Left lung (tissue), 10 donors: Measurements from ENCODE around the gene TMEM120A. TPM values are rescaled to one million over a fixed set of nuclear protein-coding genes. Genes with fewer than 3 reads are reported as not detected.

Experiments
- ATAC-seq: fragments of 200-7000 bp; cut with Tn5 transposase; one replicate; pipeline ENCODE4 v1.9.1; 2020; ENCODE audit warnings: moderate library complexity
- DNase-seq, 4 donors: peaks; one replicate each; pipeline ENCODE4 v3.0.0-alpha.2; 2013 to 2020
- H3K27ac ChIP-seq, 2 donors: fragments of 200-600 bp; sonication (generic) in 1 of 2; one replicate each; pipeline versions ENCODE4 v1.5.0 to v1.8.0; 2020 to 2021
- H3K27me3 ChIP-seq, 2 donors: fragments of 200-600 bp; sonication (generic) in 1 of 2; one replicate each; pipeline versions ENCODE4 v1.5.0 to v1.8.0; 2020 to 2021
- H3K36me3 ChIP-seq, 2 donors: fragments of 200-600 bp; sonication (generic) in 1 of 2; one replicate each; pipeline versions ENCODE4 v1.5.0 to v1.8.0; 2020 to 2021
- H3K4me1 ChIP-seq, 2 donors: fragments of 200-600 bp; one replicate each; pipeline ENCODE4 v1.8.0; 2021
- H3K4me3 ChIP-seq, 2 donors: fragments of 200-600 bp; sonication (generic) in 1 of 2; one replicate each; pipeline versions ENCODE4 v1.5.0 to v1.8.0; 2020 to 2021; ENCODE audit warnings: mild to moderate bottlenecking in 1 of 2
- H3K9me3 ChIP-seq, 2 donors: fragments of 200-600 bp; sonication (generic) in 1 of 2; one replicate each; pipeline versions ENCODE4 v1.5.0 to v1.8.0; 2020 to 2021
- intact Hi-C, 2 donors: fragments of 100-400 bp; cut with DNase I; formaldehyde crosslinking; loops; one replicate each; pipeline versions ENCODE4 v1.11.2 to v1.14.2; 2022
- polyA plus RNA-seq, 6 donors: library from polyadenylated mRNA; unstranded; fragments of 120-200 nt; gene quantifications; one replicate each; pipeline ENCODE4 v1.2.1, GENCODE V29; 2013; ENCODE audit not compliant: insufficient read length in 6 of 6
- total RNA-seq, 2 donors: library from RNA; stranded (reverse); fragmentation: NEBNext Ultra II Directional; extraction: Animal tissue kit (Norgen Biotek cat#: 25700); gene quantifications; one replicate each; pipeline ENCODE4 v1.2.1, GENCODE V29; 2021
- TF ChIP-seq, protein P1 (sequence below), 2 donors: fragments of 200-600 bp; sonication (generic) in 1 of 2; IDR thresholded peaks; one replicate each; pipeline versions ENCODE4 v1.5.0 to v1.8.0; 2021; ENCODE audit warnings: antibody characterized with exemption in 2 of 2
- donor health status: DM: no; HTN: yes; CAD: no.
- donor health status: DM: no; HTN: no; CAD: no.

Gene TMEM120A
- total and polyA plus RNA-seq, 8 donors, result 32.3 to 50.4 (median 38.4) TPM

DNA sequence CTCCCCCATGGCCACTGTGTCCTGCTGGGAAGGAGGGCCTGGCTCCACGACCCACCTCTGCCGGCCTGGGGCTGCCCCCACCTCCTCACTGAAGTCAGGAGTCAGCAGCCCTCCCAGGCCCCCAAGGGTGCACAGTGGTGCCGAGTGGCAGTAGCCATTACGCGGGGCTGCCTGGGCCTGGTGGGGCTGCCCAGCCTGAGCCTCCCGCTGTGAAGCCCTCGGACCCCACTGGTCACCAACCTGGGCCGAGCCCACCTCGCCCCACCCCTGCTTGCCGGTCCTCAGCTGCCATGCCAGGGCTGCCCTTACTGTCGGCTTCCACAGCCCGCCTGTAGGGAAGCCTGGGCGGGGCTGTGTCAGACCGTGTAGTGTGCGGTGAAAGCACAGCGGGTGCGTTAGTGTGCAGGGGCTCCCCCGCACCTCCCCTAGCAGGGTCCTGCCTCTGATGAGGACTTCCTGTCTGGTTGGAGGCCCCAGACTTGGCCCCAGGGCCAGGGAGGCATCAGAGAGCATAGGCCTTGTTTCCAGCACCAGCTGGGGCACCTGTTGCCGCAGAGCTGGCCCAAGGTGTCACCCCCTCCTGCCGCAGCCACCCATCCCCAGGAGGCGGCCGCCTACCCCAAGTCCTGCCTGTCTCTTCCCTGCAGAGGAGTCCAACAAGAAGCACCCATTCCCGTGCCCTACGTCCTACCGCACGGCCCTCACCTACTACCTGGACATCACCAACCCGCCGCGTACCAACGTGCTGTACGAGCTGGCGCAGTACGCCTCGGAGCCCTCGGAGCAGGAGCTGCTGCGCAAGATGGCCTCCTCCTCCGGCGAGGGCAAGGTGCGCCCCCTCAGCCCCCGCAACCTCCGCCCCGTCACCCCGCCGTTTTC lies 10.0 kb downstream of the TMEM120A start:
- TF ChIP-seq, protein P1, sequence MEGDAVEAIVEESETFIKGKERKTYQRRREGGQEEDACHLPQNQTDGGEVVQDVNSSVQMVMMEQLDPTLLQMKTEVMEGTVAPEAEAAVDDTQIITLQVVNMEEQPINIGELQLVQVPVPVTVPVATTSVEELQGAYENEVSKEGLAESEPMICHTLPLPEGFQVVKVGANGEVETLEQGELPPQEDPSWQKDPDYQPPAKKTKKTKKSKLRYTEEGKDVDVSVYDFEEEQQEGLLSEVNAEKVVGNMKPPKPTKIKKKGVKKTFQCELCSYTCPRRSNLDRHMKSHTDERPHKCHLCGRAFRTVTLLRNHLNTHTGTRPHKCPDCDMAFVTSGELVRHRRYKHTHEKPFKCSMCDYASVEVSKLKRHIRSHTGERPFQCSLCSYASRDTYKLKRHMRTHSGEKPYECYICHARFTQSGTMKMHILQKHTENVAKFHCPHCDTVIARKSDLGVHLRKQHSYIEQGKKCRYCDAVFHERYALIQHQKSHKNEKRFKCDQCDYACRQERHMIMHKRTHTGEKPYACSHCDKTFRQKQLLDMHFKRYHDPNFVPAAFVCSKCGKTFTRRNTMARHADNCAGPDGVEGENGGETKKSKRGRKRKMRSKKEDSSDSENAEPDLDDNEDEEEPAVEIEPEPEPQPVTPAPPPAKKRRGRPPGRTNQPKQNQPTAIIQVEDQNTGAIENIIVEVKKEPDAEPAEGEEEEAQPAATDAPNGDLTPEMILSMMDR (IDR thresholded peaks at IDR 0.05), result no peak
- peaks cover 0 to 4% of the 10 kb centered on the region in 2 donors for H3K4me1 ChIP-seq
- no peak overlapping the region for H3K27ac ChIP-seq
- ATAC-seq (no peak), DNase-seq (peak in 1 of 4 donors; percentile 76)
- H3K27me3 ChIP-seq, result no peaks in the 10 kb centered on the region
- H3K4me3 ChIP-seq, result no peak overlapping the region
- intact Hi-C loops, result no loop called here
- H3K9me3 ChIP-seq, result no peaks in the 10 kb centered on the region
- peaks cover 0 to 89% of the 10 kb centered on the region in 2 donors for H3K36me3 ChIP-seq

DNA sequence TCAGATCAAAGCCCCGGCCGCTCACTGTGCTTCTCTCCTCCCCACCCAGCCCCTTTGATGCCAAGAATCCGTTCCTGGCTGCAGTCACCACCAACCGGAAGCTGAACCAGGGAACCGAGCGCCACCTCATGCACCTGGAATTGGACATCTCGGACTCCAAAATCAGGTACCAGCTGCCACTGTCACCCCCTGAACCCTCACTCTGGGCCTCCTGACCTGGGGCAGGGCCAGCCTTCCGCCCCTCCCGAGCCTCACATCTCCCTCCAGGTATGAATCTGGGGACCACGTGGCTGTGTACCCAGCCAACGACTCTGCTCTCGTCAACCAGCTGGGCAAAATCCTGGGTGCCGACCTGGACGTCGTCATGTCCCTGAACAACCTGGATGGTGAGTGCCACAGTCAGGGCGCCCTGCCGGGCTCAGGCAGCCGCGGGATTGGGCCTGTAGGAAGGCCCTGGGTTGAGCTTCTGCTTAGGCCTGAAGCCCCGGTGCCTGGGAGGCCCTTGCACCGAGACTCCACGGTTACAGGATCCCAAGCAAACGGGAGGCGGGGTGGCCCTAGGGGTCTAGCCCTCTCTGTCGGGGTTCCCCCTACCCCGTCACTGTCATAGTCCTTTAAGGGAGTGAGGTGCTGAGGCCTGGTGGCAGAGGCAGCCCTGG lies 10.8 kb downstream of the TMEM120A start:
- no peak overlapping the region for H3K4me3 ChIP-seq
- no peaks in the 10 kb centered on the region for H3K27me3 ChIP-seq
- H3K9me3 ChIP-seq, result no peaks in the 10 kb centered on the region
- DNase-seq (peak in 1 of 4 donors; percentile 66), ATAC-seq (no peak)
- peaks cover 0 to 97% of the 10 kb centered on the region in 2 donors for H3K36me3 ChIP-seq
- TF ChIP-seq, protein P1 (IDR thresholded peaks at IDR 0.05), result no peak
- H3K4me1 ChIP-seq, result no peaks in the 10 kb centered on the region
- no peak overlapping the region for H3K27ac ChIP-seq
- intact Hi-C loops, result no loop called here

DNA sequence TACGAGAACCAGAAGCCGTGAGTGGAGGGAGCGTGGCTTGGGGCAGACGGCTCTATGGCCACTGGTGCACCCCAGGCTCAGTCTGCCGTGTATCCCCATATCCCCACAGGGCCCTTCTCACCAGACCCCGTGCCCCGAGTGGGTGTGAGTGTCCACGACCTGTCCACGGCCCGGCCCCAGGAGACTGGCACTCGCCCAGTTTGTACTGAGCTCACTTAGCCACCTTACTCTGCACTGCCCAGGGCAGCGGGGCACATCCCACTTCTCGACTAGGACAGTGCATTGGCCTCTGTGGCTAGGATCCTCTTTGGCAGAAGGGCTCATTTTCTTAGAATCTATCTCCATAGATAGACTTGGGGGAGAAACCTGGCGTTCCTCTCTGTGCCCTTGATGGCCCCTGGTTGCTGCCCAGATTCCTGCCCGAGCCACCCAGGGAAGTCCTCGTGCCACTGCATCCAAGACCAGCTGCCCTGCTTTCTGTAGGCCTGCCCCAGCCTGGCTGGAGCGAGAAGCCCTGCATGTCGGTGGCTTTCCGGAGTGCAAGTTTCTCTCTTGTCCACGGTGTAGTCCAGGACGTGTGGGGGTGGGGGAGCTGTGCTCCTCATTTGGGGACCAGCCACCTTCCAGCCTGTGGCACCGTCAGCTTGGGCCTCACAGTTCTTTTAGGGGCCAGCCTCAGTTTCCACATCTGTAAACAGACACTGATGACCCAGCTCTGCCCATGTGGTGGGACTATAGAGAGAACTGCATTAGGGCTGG lies 11.9 kb downstream of the TMEM120A start:
- H3K4me1 ChIP-seq, result no peaks in the 10 kb centered on the region
- ATAC-seq (no peak), DNase-seq (peak in 1 of 4 donors; percentile 61)
- TF ChIP-seq, protein P1 (IDR thresholded peaks at IDR 0.05), result no peak
- intact Hi-C loops, result no loop called here
- H3K4me3 ChIP-seq, result no peak overlapping the region
- peaks cover 0 to 96% of the 10 kb centered on the region in 2 donors for H3K36me3 ChIP-seq
- H3K27ac ChIP-seq, result no peak overlapping the region
- no peaks in the 10 kb centered on the region for H3K27me3 ChIP-seq
- no peaks in the 10 kb centered on the region for H3K9me3 ChIP-seq

DNA sequence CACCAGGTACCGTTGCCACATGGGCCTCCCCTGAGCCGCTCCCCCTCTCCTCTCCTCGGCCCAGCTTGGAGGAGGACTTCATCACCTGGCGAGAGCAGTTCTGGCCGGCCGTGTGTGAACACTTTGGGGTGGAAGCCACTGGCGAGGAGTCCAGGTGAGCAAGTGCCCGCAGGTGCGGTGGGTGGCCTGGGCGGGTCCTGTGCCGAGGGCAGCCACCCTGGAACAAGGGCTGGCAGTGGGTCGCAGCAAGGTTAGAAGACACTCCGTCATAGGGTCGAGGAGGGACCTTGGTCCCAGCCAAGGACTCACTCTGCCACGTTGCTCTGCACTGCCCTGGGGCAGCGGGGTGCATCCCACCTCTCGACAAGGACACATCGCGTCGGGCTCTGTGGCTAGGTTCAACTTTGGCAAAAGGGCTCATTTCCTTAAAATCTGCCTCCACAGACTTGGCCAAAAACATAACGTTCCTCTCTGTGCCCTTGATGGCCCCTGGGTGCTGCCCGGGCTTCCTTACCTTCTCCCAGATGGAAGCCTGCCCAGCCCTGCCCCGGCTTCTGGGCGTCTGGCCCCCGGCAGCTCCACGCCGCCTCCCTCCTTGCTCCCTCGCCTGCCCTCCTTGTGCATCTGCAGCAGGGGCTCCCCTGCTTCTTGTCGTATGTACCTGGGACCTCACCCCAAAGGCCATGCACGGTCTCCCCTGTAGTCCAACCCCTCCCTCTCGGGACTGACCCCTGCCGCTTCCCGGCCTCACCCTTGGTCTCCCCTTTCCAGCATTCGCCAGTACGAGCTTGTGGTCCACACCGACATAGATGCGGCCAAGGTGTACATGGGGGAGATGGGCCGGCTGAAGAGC lies 12.7 kb downstream of the TMEM120A start:
- Histone ChIP-seq H3K36me3 (peaks cover 0 to 96% of the 10 kb centered on the region in 2 donors), H3K4me1 (no peaks in the 10 kb centered on the region), H3K4me3 (no peak overlapping the region), H3K9me3 (no peaks in the 10 kb centered on the region), H3K27ac (no peak overlapping the region), H3K27me3 (no peaks in the 10 kb centered on the region)
- intact Hi-C loops, result no loop called here
- DNase-seq (peak in 1 of 4 donors; percentile 68), ATAC-seq (no peak)
- TF ChIP-seq, protein P1 (IDR thresholded peaks at IDR 0.05), result no peak
